Trophoblast cell (in vitro differentiated cells and primary cell): ENCODE measurements around the gene TNKS1BP1.

Experiments used
- DNase-seq, 2 donors: peaks; one replicate each; pipeline ENCODE4 v3.0.0-alpha.2; 2016
- H2AFZ ChIP-seq: 2 replicates; pipeline ENCODE4 v1.6.1; 2013; ENCODE audit warnings: low read length, moderate library complexity, mild to moderate bottlenecking; ENCODE audit not compliant: insufficient read depth, poor library complexity
- H2AK5ac ChIP-seq: 2 replicates; pipeline ENCODE4 v1.6.1; 2013; ENCODE audit warnings: mild to moderate bottlenecking, low read length
- H2BK120ac ChIP-seq: 2 replicates; pipeline ENCODE4 v1.6.1; 2013; ENCODE audit warnings: low read length, mild to moderate bottlenecking, moderate library complexity; ENCODE audit not compliant: insufficient read depth, poor library complexity
- H2BK12ac ChIP-seq: 2 replicates; pipeline ENCODE4 v1.6.1; 2013; ENCODE audit warnings: mild to moderate bottlenecking, low read length, moderate library complexity
- H2BK5ac ChIP-seq: 2 replicates; pipeline ENCODE4 v1.6.1; 2013; ENCODE audit warnings: low read length, low read depth, moderate library complexity, mild to moderate bottlenecking; ENCODE audit not compliant: poor library complexity
- H3K14ac ChIP-seq: 2 replicates; pipeline ENCODE4 v1.6.1; 2013; ENCODE audit warnings: mild to moderate bottlenecking, low read length
- H3K18ac ChIP-seq: 2 replicates; pipeline ENCODE4 v1.6.1; 2013; ENCODE audit warnings: mild to moderate bottlenecking, low read length
- H3K23ac ChIP-seq: 2 replicates; pipeline ENCODE4 v1.6.1; 2013; ENCODE audit warnings: low read length
- H3K27ac ChIP-seq: 2 replicates; pipeline ENCODE4 v1.5.1; 2013; ENCODE audit warnings: low read depth, mild to moderate bottlenecking, inconsistent platforms, low read length, moderate library complexity
- H3K27me3 ChIP-seq: 2 replicates; pipeline ENCODE4 v1.6.1; 2013; ENCODE audit warnings: inconsistent platforms, mild to moderate bottlenecking, low read length, moderate library complexity; ENCODE audit not compliant: insufficient read depth
- H3K36me3 ChIP-seq, 2 experiments: 1 replicate in 1 of 2; 2 replicates in 1 of 2; pipeline ENCODE4 v1.6.1; 2013; ENCODE audit warnings: low read length in 2 of 2, mild to moderate bottlenecking in 2 of 2, moderate library complexity in 1 of 2; ENCODE audit not compliant: insufficient read depth in 2 of 2, control insufficient read depth in 1 of 2
- H3K4ac ChIP-seq: 2 replicates; pipeline ENCODE4 v1.6.1; 2013; ENCODE audit warnings: low read depth, mild to moderate bottlenecking, low read length, moderate library complexity
- H3K4me1 ChIP-seq, 2 experiments: 1 replicate in 1 of 2; 2 replicates in 1 of 2; pipeline ENCODE4 v1.6.1; 2013; ENCODE audit warnings: low read length in 2 of 2, mild to moderate bottlenecking in 2 of 2, moderate library complexity in 1 of 2; ENCODE audit not compliant: insufficient read depth in 2 of 2, control insufficient read depth in 1 of 2
- H3K4me2 ChIP-seq: 2 replicates; pipeline ENCODE4 v1.6.1; 2013; ENCODE audit warnings: inconsistent platforms, mild to moderate bottlenecking, low read length, moderate library complexity
- H3K4me3 ChIP-seq: 2 replicates; pipeline ENCODE4 v1.5.1; 2013; ENCODE audit warnings: mild to moderate bottlenecking, low read depth, low read length, inconsistent platforms
- H3K79me1 ChIP-seq: one replicate; pipeline ENCODE4 v1.6.1; 2013; ENCODE audit warnings: low read length
- H3K79me2 ChIP-seq: 2 replicates; pipeline ENCODE4 v1.6.1; 2013; ENCODE audit warnings: low read length, mild to moderate bottlenecking; ENCODE audit not compliant: control insufficient read depth, insufficient read depth, poor library complexity
- H3K9ac ChIP-seq: 2 replicates; pipeline ENCODE4 v1.6.1; 2013; ENCODE audit warnings: mild to moderate bottlenecking, low read length
- H3K9me3 ChIP-seq: 2 replicates; pipeline ENCODE4 v1.6.1; 2013; ENCODE audit warnings: low read depth, mild to moderate bottlenecking, control low read depth, inconsistent platforms, low read length; ENCODE audit not compliant: insufficient read depth
- H4K12ac ChIP-seq: 2 replicates; pipeline ENCODE4 v1.6.1; 2013; ENCODE audit warnings: low read depth, mild to moderate bottlenecking, low read length, moderate library complexity
- H4K8ac ChIP-seq: 2 replicates; pipeline ENCODE4 v1.6.1; 2013; ENCODE audit warnings: low read depth, mild to moderate bottlenecking, low read length, moderate library complexity
- H4K91ac ChIP-seq: one replicate; pipeline ENCODE4 v1.6.1; 2013; ENCODE audit warnings: low read depth, mild to moderate bottlenecking, low read length, moderate library complexity
- WGBS: extraction: QIAGEN DNeasy Blood & Tissue Kit; methylation state at CpG from one replicate; pipeline ENCODE4 v1.1.7; 2013; ENCODE audit warnings: missing lambda C conversion rate; ENCODE audit not compliant: insufficient read length, insufficient coverage; ENCODE audit errors: extremely low coverage; 5-methylcytosine and 5-hydroxymethylcytosine counted together

The TNKS1BP1 gene

DNA sequence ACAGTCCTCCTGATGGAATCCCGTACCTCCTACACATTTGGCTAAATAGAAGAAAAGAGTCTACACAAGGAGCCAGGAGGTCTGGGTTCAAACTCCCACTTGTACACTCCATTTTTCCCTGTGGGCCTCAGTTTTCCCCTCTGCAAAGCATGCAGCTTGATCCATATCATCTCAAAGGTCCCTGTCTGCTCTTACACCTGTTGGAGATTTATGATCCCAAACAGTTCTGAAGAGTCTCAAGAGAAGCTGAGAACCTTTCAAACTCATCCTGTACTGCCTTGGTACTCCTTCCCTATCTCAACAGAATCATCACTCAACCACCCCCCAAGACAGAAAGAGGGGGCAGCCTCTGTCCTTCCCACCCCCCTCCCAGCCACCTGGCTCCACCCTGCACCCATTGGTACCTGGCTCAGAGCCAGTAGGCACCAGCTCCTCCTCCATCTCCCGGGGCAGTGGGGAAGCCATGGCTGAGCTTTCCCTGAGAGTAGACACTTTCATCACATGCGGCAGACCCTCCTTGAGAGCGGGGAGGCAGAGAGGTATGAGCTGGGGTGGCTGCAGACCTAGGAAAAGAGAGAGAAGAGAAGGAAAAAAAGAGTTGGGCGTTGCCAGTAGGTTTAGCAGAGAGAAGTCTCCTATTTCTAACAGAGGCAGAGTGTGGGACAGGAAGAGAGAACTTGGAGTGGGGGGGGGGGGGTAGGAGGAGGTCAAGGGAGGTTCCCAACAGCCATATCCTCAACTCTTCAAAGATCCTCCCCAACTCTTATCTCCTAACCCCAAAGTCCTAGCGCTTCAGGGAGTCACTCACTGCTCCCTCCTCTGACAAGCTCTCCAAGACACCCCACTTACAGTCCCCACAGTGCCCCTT, 3.1 kb downstream of the TNKS1BP1 start:
- H3K27me3 ChIP-seq = no peaks in the 10 kb centered on the region
- H3K4me2 ChIP-seq = peak overlapping the region; percentile 90
- peak overlapping the region; percentile 80 for H4K91ac ChIP-seq
- H3K4me1 ChIP-seq = peaks cover 30 to 48% of the 10 kb centered on the region in 2 experiments
- peak overlapping the region; percentile 91 for H3K4ac ChIP-seq
- no peak overlapping the region for H3K4me3 ChIP-seq
- peak overlapping the region; percentile 57 for H2BK120ac ChIP-seq
- peaks cover 28% of the 10 kb centered on the region for H3K79me1 ChIP-seq
- no peak for DNase-seq
- H2BK12ac ChIP-seq = peak overlapping the region; percentile 54
- peak overlapping the region; percentile 45 for H4K12ac ChIP-seq
- no peak overlapping the region for H2AFZ ChIP-seq
- H3K79me2 ChIP-seq = peaks cover 23% of the 10 kb centered on the region
- H3K9ac ChIP-seq = peak overlapping the region; percentile 2
- H4K8ac ChIP-seq = peak overlapping the region; percentile 25
- WGBS = no CpG with 5 or more reads among the region's 6 CpGs
- peak overlapping the region; percentile 66 for H2AK5ac ChIP-seq
- peaks cover 37 to 43% of the 10 kb centered on the region in 2 experiments for H3K36me3 ChIP-seq
- H2BK5ac ChIP-seq = peak overlapping the region; percentile 68
- H3K9me3 ChIP-seq = no peaks in the 10 kb centered on the region
- H3K14ac ChIP-seq = peak overlapping the region; percentile 54
- peak overlapping the region; percentile 88 for H3K27ac ChIP-seq
- H3K18ac ChIP-seq = peak overlapping the region; percentile 85
- H3K23ac ChIP-seq = no peak overlapping the region

DNA sequence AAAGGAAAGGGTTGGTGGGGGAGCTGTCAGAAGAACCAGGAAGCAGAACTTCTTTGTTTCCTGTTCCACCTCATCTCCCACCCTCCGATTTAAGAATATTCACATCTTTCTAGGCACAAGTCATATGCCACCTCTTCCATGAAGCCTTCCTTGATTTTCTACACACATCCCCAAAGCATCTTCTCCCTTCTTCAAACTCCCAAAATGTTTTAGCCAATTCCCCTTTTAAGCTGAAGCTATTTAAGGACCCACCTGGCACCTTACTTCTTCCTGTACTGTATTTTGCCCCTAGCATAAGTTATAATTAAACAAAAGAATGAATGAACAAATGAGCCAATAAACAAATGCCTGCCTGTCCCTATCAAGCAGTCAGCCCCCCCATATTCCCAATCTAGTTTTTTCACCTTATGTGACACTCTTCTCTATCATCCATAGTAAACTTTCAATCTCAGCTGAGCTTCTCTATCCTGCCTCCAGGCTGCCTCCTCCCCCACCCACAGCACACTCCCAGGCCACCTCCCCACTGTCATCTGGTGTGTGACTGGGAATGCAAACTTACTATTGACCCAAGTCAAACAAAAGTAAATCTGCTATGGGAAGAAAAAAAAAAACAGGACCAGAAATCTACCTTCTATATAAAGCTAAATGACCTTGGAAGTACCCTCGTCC, 3.9 kb downstream of the TNKS1BP1 start:
- Histone ChIP-seq H2BK5ac (no peak overlapping the region), H4K91ac (no peak overlapping the region), H3K36me3 (peaks cover 37 to 43% of the 10 kb centered on the region in 2 experiments), H3K4me3 (no peak overlapping the region), H2AK5ac (no peak overlapping the region), H2BK120ac (no peak overlapping the region), H3K27ac (no peak overlapping the region), H3K4ac (peak overlapping the region; percentile 91), H3K23ac (no peak overlapping the region), H4K12ac (no peak overlapping the region), H3K18ac (no peak overlapping the region), H3K9me3 (no peaks in the 10 kb centered on the region), H3K79me2 (peaks cover 23% of the 10 kb centered on the region), H2BK12ac (no peak overlapping the region), H4K8ac (no peak overlapping the region), H3K14ac (no peak overlapping the region), H2AFZ (no peak overlapping the region), H3K79me1 (peaks cover 28% of the 10 kb centered on the region), H3K4me2 (peak overlapping the region; percentile 90), H3K4me1 (peaks cover 26 to 45% of the 10 kb centered on the region in 2 experiments), H3K9ac (no peak overlapping the region), H3K27me3 (no peaks in the 10 kb centered on the region)
- no peak for DNase-seq
- WGBS = no CpG with 5 or more reads among the region's 2 CpGs

- Histone ChIP-seq H3K9me3 (no peaks in the 10 kb centered on the region), H3K27me3 (no peaks in the 10 kb centered on the region), H4K91ac (no peak overlapping the region), H2AFZ (no peak overlapping the region), H4K12ac (no peak overlapping the region), H3K4me2 (no peak overlapping the region), H3K4ac (peak overlapping the region; percentile 21), H2BK120ac (no peak overlapping the region), H3K9ac (no peak overlapping the region), H2BK5ac (no peak overlapping the region), H3K27ac (no peak overlapping the region), H3K14ac (no peak overlapping the region), H3K4me1 (peaks cover 20 to 40% of the 10 kb centered on the region in 2 experiments), H3K18ac (peak overlapping the region; percentile 56), H2BK12ac (no peak overlapping the region), H3K23ac (no peak overlapping the region), H3K79me2 (peaks cover 23% of the 10 kb centered on the region), H3K4me3 (no peak overlapping the region), H4K8ac (no peak overlapping the region), H3K36me3 (peaks cover 42 to 50% of the 10 kb centered on the region in 2 experiments), H2AK5ac (no peak overlapping the region), H3K79me1 (peaks cover 24% of the 10 kb centered on the region)
- no peak for DNase-seq
- no CpG with 5 or more reads among the region's 22 CpGs for WGBS
These were observed 4.6 kb downstream of the TNKS1BP1 start for GRCh38 chr11:57320067-57320718.

DNA sequence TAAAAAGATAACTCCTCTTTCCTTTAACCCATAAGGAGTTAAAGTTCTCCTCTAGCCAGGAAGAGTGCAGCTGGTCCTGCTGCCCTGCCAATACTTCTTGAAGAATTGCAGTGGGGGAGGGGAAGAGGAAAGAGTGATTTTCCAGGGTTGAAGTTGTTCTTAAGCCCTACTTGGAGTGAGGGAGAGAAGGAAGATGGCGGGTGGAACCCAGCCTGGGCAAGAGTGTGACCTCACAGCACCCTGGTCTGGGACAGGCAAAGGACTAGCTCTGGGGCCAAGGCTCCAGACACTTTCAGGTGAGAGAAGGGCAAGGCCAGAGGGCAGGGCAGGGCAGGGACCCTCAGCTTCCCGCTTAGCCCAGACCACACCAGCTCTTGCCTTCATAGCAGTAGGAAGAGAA, 6.6 kb downstream of the TNKS1BP1 start:
- Histone ChIP-seq H3K36me3 (peaks cover 61 to 70% of the 10 kb centered on the region in 2 experiments), H3K18ac (peak overlapping the region; percentile 1), H2BK120ac (no peak overlapping the region), H3K27ac (no peak overlapping the region), H2AK5ac (no peak overlapping the region), H4K8ac (no peak overlapping the region), H3K9me3 (no peaks in the 10 kb centered on the region), H4K91ac (no peak overlapping the region), H3K79me2 (peaks cover 11% of the 10 kb centered on the region), H3K14ac (no peak overlapping the region), H2BK5ac (no peak overlapping the region), H3K27me3 (no peaks in the 10 kb centered on the region), H2BK12ac (no peak overlapping the region), H3K79me1 (peaks cover 10% of the 10 kb centered on the region), H2AFZ (no peak overlapping the region), H3K9ac (no peak overlapping the region), H3K4me3 (no peak overlapping the region), H3K4ac (no peak overlapping the region), H3K4me2 (no peak overlapping the region), H4K12ac (no peak overlapping the region), H3K23ac (no peak overlapping the region), H3K4me1 (peaks cover 16 to 36% of the 10 kb centered on the region in 2 experiments)
- no peak for DNase-seq
- no CpG with 5 or more reads among the region's 2 CpGs for WGBS
